Urothelium cell line (cell line): ENCODE results near the gene PPA2.

Source experiments
- DNase-seq: peaks from one replicate; pipeline ENCODE4 v3.0.0; 2011; ENCODE audit warnings: low spot score, mixed read lengths
- FAIRE-seq: peaks from 2 replicates; lab custom pipeline; 2011; peaks lifted over from hg19 to GRCh38; lab: Jason Lieb, UNC

The PPA2 gene

GRCh38 chr4:105343146-105343931 is 130.5 kb downstream of the PPA2 start:
- no peak for FAIRE-seq
- no peak for DNase-seq

GRCh38 chr4:105329081-105329480 is 144.8 kb downstream of the PPA2 start:
- no peak for DNase-seq
- FAIRE-seq: no peak

- DNase-seq (no peak), FAIRE-seq (no peak)
These were observed 145.9 kb downstream of the PPA2 start for GRCh38 chr4:105327956-105328355.

- DNase-seq: no peak
- FAIRE-seq: no peak
These were observed 146.6 kb downstream of the PPA2 start for GRCh38 chr4:105327222-105327621.
